Effector memory CD8-positive, alpha-beta T cell (primary cell): Measurements from ENCODE around the gene AP2A2.

Source experiments
- ATAC-seq: fragments of 150-1000 bp; cut with Tn5 transposase; replicated peaks from 2 replicates; pipeline ENCODE4 v1.10.0; 2021; ENCODE audit warnings: mild to moderate bottlenecking, moderate library complexity
- DNase-seq, 3 experiments: peaks; one replicate each; pipeline ENCODE4 v3.0.0; 2021
- H3K27ac Mint-ChIP-seq, 2 donors: one replicate each; pipeline ENCODE4 v1.8.0; 2022; ENCODE audit warnings: mild to moderate bottlenecking in 2 of 2, mixed read lengths in 2 of 2, moderate library complexity in 2 of 2
- H3K27me3 Mint-ChIP-seq, 2 donors: one replicate each; pipeline ENCODE4 v1.8.0; 2022; ENCODE audit warnings: mixed read lengths in 2 of 2
- H3K36me3 Mint-ChIP-seq: one replicate; pipeline ENCODE4 v1.8.0; 2022; ENCODE audit warnings: mild to moderate bottlenecking, moderate library complexity, mixed read lengths; ENCODE audit not compliant: insufficient read depth
- H3K4me1 Mint-ChIP-seq, 2 donors: one replicate each; pipeline ENCODE4 v1.8.0; 2022; ENCODE audit warnings: low read depth in 2 of 2, mixed read lengths in 2 of 2
- H3K4me3 Mint-ChIP-seq, 2 donors: one replicate each; pipeline ENCODE4 v1.8.0; 2022; ENCODE audit warnings: mild to moderate bottlenecking in 2 of 2, mixed read lengths in 2 of 2, moderate library complexity in 2 of 2
- H3K9me3 Mint-ChIP-seq, 2 donors: one replicate each; pipeline ENCODE4 v1.8.0; 2022; ENCODE audit warnings: mixed read lengths in 2 of 2

The AP2A2 gene

DNA sequence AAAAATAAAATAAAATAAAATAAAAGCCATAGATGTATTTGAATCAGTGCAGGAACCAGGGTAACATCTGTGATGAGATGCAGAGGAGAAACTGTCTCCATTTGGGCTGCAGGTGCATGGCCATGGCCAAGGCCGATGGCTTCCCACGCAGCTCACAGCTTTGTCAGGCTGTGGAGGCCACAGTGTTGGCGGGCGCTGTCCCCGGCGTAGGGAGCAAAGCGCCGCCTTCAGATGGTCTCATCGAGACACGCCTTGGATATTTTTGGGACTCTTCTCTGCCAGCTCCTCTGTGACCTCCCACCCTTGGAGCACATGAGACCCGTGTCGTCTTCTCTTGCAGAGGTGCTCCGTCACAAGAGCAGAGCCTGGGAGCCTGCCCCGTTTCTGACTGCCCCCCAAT lies 72.2 kb downstream of the AP2A2 start:
- H3K4me1 Mint-ChIP-seq: peaks cover 15 to 25% of the 10 kb centered on the region in 2 donors
- H3K27me3 Mint-ChIP-seq: no peaks in the 10 kb centered on the region
- H3K9me3 Mint-ChIP-seq: no peaks in the 10 kb centered on the region
- peaks cover 19% of the 10 kb centered on the region for H3K36me3 Mint-ChIP-seq
- ATAC-seq: no peak
- DNase-seq: no peak
- H3K4me3 Mint-ChIP-seq: no peak overlapping the region
- peak overlapping the region in 1 of 2 donors; percentile 20 for H3K27ac Mint-ChIP-seq

GRCh38 chr11:999009-999408 lies 73.3 kb downstream of the AP2A2 start:
- peaks cover 28% of the 10 kb centered on the region for H3K36me3 Mint-ChIP-seq
- no peak overlapping the region for H3K4me3 Mint-ChIP-seq
- DNase-seq (no peak), ATAC-seq (no peak)
- H3K27me3 Mint-ChIP-seq: no peaks in the 10 kb centered on the region
- H3K27ac Mint-ChIP-seq: no peak overlapping the region
- H3K4me1 Mint-ChIP-seq: peaks cover 15 to 25% of the 10 kb centered on the region in 2 donors
- no peaks in the 10 kb centered on the region for H3K9me3 Mint-ChIP-seq

GRCh38 chr11:1000357-1001278 lies 74.9 kb downstream of the AP2A2 start:
- Mint-ChIP-seq H3K27ac (no peak overlapping the region), H3K36me3 (peaks cover 39% of the 10 kb centered on the region), H3K27me3 (no peaks in the 10 kb centered on the region), H3K9me3 (no peaks in the 10 kb centered on the region), H3K4me3 (no peak overlapping the region), H3K4me1 (peaks cover 10 to 18% of the 10 kb centered on the region in 2 donors)
- DNase-seq (no peak), ATAC-seq (no peak)

DNA sequence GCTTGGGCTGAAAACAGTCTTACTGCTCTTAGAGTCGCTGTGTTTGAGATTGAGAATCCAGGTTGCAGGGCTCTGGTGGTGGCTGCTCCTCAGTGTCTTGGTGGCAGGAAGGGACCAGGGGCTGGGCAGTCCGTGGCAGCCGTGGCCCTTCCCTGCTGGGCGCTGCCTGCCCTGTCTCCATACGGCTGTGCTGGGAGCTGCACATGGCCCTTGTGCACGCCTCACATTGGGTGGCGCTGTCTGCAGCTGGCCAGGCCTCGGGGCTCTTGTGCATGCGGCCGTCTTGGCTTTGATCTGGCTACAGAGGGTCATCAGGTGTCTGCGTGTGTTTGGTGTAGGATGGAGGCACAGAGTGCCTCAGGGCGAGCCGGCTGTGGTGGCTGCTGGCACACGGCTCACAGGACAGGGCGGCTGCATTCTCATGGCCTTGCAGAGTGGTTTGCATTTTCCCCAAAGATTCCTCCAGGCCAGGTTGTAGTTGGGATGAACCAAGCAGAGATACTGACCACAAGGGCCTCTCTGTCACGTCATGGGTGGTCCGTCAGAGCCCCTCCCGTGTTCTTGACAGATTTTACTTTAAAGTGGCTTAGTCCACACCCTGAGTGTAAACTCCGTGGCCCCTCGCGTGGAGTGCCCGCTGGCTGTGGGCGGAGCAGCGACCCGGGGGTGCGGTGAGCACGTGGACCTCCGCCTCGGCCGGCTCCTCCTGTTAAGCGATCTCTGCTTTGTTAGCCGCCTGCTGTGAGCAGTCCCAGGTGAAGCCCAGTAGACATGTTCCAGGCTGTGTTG lies 76.1 kb downstream of the AP2A2 start:
- Mint-ChIP-seq H3K9me3 (no peaks in the 10 kb centered on the region), H3K4me1 (peaks cover 0 to 9% of the 10 kb centered on the region in 2 donors), H3K27ac (no peak overlapping the region), H3K4me3 (no peak overlapping the region), H3K36me3 (peaks cover 44% of the 10 kb centered on the region), H3K27me3 (no peaks in the 10 kb centered on the region)
- DNase-seq (no peak), ATAC-seq (no peak)

GRCh38 chr11:1002406-1002984 lies 76.8 kb downstream of the AP2A2 start:
- Mint-ChIP-seq H3K27ac (no peak overlapping the region), H3K4me1 (peaks cover 0 to 6% of the 10 kb centered on the region in 2 donors)
- no peak for ATAC-seq

DNA sequence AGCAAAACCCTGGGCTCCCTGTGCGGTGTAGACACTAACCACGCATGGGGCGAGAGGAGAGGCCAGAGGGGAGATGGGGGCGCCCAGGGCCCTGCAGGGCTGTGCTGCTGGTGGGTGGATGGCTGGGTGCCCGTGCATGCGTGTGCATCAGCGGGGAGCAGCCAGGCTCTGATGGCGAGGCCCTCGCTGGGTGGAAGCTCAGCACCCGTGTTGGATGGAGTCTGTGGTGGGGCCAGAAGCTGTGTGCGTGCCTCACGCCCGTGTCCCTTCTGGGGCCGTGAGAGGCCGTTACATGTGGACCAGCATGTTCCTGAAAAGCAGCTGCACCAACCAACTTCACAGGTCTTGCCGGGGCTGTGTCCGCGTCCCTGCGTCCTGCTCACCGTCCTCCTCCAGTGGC lies 77.5 kb downstream of the AP2A2 start:
- H3K4me1 Mint-ChIP-seq: peaks cover 0 to 6% of the 10 kb centered on the region in 2 donors
- DNase-seq (no peak), ATAC-seq (no peak)
- H3K36me3 Mint-ChIP-seq: peaks cover 54% of the 10 kb centered on the region
- no peak overlapping the region for H3K27ac Mint-ChIP-seq
- no peaks in the 10 kb centered on the region for H3K9me3 Mint-ChIP-seq
- no peak overlapping the region for H3K4me3 Mint-ChIP-seq
- H3K27me3 Mint-ChIP-seq: no peaks in the 10 kb centered on the region

More at GRCh38 chr11:1002406-1002984, 76.8 kb downstream of the AP2A2 start:
- Mint-ChIP-seq H3K27me3 (no peaks in the 10 kb centered on the region), H3K36me3 (peaks cover 48% of the 10 kb centered on the region), H3K9me3 (no peaks in the 10 kb centered on the region), H3K4me3 (no peak overlapping the region)
- DNase-seq: no peak

- H3K9me3 Mint-ChIP-seq: no peaks in the 10 kb centered on the region
- no peaks in the 10 kb centered on the region for H3K27me3 Mint-ChIP-seq
- ATAC-seq: no peak
- H3K36me3 Mint-ChIP-seq: peaks cover 57% of the 10 kb centered on the region
- peaks cover 3 to 5% of the 10 kb centered on the region in 2 donors for H3K4me1 Mint-ChIP-seq
- no peak overlapping the region for H3K4me3 Mint-ChIP-seq
- DNase-seq: no peak
- H3K27ac Mint-ChIP-seq: no peak overlapping the region
Observed at GRCh38 chr11:1005928-1006327, 80.3 kb downstream of the AP2A2 start.

- peaks cover 51% of the 10 kb centered on the region for H3K36me3 Mint-ChIP-seq
Observed at GRCh38 chr11:1006762-1007161, 81.1 kb downstream of the AP2A2 start.

DNA sequence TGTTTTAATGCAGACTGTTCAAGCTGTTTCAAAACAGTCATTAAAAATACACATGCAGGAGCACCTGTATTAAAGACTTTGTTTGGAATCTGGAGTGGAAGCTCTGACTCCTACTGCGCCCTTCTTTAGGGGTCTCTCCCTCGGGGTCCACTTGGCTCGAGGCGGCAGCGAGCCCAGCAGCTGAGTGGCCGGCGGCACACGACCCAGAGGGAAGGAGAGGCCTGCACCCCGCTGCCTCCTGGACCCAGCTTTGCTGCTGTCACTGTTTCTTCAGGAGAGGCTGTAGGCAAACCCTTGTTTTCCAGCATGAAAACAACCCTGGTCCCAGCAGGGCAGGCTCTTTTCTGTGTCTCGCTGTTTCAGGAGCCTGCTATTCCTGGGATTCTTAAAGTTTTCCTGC lies 81.6 kb downstream of the AP2A2 start:
- Mint-ChIP-seq H3K27ac (no peak overlapping the region), H3K27me3 (no peaks in the 10 kb centered on the region), H3K4me1 (peaks cover 0 to 3% of the 10 kb centered on the region in 2 donors), H3K4me3 (no peak overlapping the region), H3K9me3 (no peaks in the 10 kb centered on the region), H3K36me3 (peaks cover 48% of the 10 kb centered on the region)
- ATAC-seq (no peak), DNase-seq (no peak)

More at GRCh38 chr11:1006762-1007161, 81.1 kb downstream of the AP2A2 start:
- Mint-ChIP-seq H3K27ac (no peak overlapping the region), H3K4me3 (no peak overlapping the region), H3K9me3 (no peaks in the 10 kb centered on the region), H3K27me3 (no peaks in the 10 kb centered on the region), H3K4me1 (peaks cover 0 to 3% of the 10 kb centered on the region in 2 donors)
- no peak for DNase-seq
- no peak for ATAC-seq

GRCh38 chr11:1008001-1008802 lies 82.5 kb downstream of the AP2A2 start:
- Mint-ChIP-seq H3K36me3 (peaks cover 44% of the 10 kb centered on the region), H3K27me3 (no peaks in the 10 kb centered on the region), H3K4me1 (peaks cover 0 to 3% of the 10 kb centered on the region in 2 donors), H3K4me3 (no peak overlapping the region), H3K27ac (no peak overlapping the region), H3K9me3 (no peaks in the 10 kb centered on the region)
- DNase-seq (no peak), ATAC-seq (no peak)

DNA sequence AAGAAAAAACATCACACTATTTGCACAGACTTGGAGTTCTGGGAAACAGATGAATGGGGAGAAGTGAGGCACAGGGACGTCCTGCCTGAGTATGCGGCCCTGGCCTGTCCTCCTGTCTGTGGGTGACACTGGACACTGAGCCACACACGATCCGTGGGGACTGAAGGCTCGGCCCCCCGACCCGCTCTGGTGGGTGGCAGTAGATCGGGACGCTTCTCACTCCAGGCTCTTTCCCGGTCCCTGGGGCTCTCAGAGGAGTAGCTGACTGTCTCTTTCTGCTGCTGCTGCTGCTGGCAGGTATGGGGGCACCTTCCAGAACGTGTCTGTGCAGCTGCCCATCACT lies 83.1 kb downstream of the AP2A2 start:
- peaks cover 0 to 3% of the 10 kb centered on the region in 2 donors for H3K4me1 Mint-ChIP-seq
- no peak overlapping the region for H3K27ac Mint-ChIP-seq
- DNase-seq (no peak), ATAC-seq (no peak)
- H3K36me3 Mint-ChIP-seq: peaks cover 39% of the 10 kb centered on the region
- no peak overlapping the region for H3K4me3 Mint-ChIP-seq
- no peaks in the 10 kb centered on the region for H3K9me3 Mint-ChIP-seq
- H3K27me3 Mint-ChIP-seq: no peaks in the 10 kb centered on the region

- H3K9me3 Mint-ChIP-seq: no peaks in the 10 kb centered on the region
- no peak overlapping the region for H3K4me3 Mint-ChIP-seq
- peaks cover 33% of the 10 kb centered on the region for H3K36me3 Mint-ChIP-seq
- ATAC-seq (no peak), DNase-seq (no peak)
- peaks cover 0 to 3% of the 10 kb centered on the region in 2 donors for H3K4me1 Mint-ChIP-seq
- H3K27ac Mint-ChIP-seq: no peak overlapping the region
- H3K27me3 Mint-ChIP-seq: no peaks in the 10 kb centered on the region
Observed at GRCh38 chr11:1009371-1009770, 83.7 kb downstream of the AP2A2 start.

- Mint-ChIP-seq H3K27ac (peak overlapping the region in 1 of 2 donors; percentile 41), H3K27me3 (no peaks in the 10 kb centered on the region), H3K9me3 (no peaks in the 10 kb centered on the region), H3K36me3 (peaks cover 28% of the 10 kb centered on the region), H3K4me3 (no peak overlapping the region), H3K4me1 (peaks cover 0 to 3% of the 10 kb centered on the region in 2 donors)
- DNase-seq (no peak), ATAC-seq (no peak)
Observed at GRCh38 chr11:1009991-1010390, 84.3 kb downstream of the AP2A2 start.
